Tibial artery (tissue), 4 donors: Measurements from ENCODE around the gene THADA.

Experiments used
- DNase-seq, 2 donors: peaks; one replicate each; pipeline ENCODE4 v3.0.0-alpha.2; 2019
- H3K27ac ChIP-seq, 2 donors: fragments of 200-600 bp; sonication (generic) in 1 of 2; 1 replicate in 1 of 2; 2 replicates in 1 of 2; pipeline ENCODE4 v1.5.1; 2018 to 2019; ENCODE audit warnings: mild to moderate bottlenecking in 1 of 2
- H3K27me3 ChIP-seq, 2 donors: fragments of 200-600 bp; sonication (generic) in 1 of 2; one replicate each; pipeline versions ENCODE4 v1.5.1 to v1.6.0; 2016 to 2019
- H3K36me3 ChIP-seq, 3 donors: fragments of 200-600 bp; sonication (generic) in 2 of 3; one replicate each; pipeline ENCODE4 v1.5.1; 2016 to 2019; ENCODE audit warnings: mild to moderate bottlenecking in 2 of 3
- H3K4me1 ChIP-seq, 4 donors: fragments of 200-600 bp; sonication (generic) in 2 of 4; 1 replicate in 3 of 4; 2 replicates in 1 of 4; pipeline ENCODE4 v1.5.1; 2016 to 2019
- H3K4me3 ChIP-seq, 2 donors: fragments of 200-600 bp; sonication (generic) in 1 of 2; 1 replicate in 1 of 2; 2 replicates in 1 of 2; pipeline ENCODE4 v1.5.1; 2018 to 2019; ENCODE audit warnings: mild to moderate bottlenecking in 2 of 2
- H3K9me3 ChIP-seq, 3 donors: fragments of 200-600 bp; sonication (generic) in 1 of 3; one replicate each; pipeline ENCODE4 v1.5.1; 2016 to 2019
- intact Hi-C: fragments of 100-400 bp; cut with DNase I; formaldehyde crosslinking; loops from one replicate; pipeline ENCODE4 v1.15.0; 2023; ENCODE audit warnings: low total_unique reads
- TF ChIP-seq, protein P1 (sequence below), 2 experiments: fragments of 200-600 bp in 1 of 2; fragments of 450-650 bp in 1 of 2; IDR thresholded peaks; one replicate each; pipeline ENCODE4 v1.5.1; 2017 to 2019; ENCODE audit warnings: antibody characterized with exemption in 2 of 2, mild to moderate bottlenecking in 1 of 2, moderate library complexity in 1 of 2

THADA gene

DNA sequence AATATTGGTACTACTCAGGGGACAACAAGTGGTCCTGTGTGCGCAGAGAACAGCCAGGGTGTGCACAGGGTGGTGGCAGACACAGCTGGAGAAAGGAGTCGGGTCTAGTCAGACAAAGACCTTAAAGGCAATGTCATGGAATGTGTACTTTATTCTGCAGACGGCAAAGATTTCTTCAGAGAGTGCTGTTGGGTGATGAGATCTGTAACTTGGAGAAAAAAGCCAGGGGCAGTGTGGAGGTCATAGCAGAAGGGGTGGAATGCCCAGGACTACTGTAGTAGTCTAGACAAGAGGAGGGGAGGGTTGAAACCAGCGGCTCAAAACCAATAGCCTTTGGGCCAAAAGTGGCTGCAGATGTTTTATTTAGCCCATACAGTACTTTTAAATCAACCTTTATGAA lies 248.1 kb downstream of the THADA start:
- Histone ChIP-seq H3K9me3 (no peaks in the 10 kb centered on the region), H3K4me1 (peaks cover 0 to 82% (median 64%) of the 10 kb centered on the region in 4 donors), H3K36me3 (no peaks in the 10 kb centered on the region), H3K27me3 (no peaks in the 10 kb centered on the region), H3K4me3 (no peak overlapping the region), H3K27ac (peak overlapping the region; percentile 76 to 83)
- DNase-seq = no peak
- intact Hi-C loops = loop anchor here (10.0 kb wide), 1 partner anchor 47 kb away; no protein-coding TSS in a partner anchor
- TF ChIP-seq, protein P1, sequence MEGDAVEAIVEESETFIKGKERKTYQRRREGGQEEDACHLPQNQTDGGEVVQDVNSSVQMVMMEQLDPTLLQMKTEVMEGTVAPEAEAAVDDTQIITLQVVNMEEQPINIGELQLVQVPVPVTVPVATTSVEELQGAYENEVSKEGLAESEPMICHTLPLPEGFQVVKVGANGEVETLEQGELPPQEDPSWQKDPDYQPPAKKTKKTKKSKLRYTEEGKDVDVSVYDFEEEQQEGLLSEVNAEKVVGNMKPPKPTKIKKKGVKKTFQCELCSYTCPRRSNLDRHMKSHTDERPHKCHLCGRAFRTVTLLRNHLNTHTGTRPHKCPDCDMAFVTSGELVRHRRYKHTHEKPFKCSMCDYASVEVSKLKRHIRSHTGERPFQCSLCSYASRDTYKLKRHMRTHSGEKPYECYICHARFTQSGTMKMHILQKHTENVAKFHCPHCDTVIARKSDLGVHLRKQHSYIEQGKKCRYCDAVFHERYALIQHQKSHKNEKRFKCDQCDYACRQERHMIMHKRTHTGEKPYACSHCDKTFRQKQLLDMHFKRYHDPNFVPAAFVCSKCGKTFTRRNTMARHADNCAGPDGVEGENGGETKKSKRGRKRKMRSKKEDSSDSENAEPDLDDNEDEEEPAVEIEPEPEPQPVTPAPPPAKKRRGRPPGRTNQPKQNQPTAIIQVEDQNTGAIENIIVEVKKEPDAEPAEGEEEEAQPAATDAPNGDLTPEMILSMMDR (IDR thresholded peaks at IDR 0.05) = no peak

GRCh38 chr2:43346602-43347567 lies 249.0 kb downstream of the THADA start:
- TF ChIP-seq, protein P1 (IDR thresholded peaks at IDR 0.05) = no peak
- Histone ChIP-seq H3K27me3 (no peaks in the 10 kb centered on the region), H3K4me1 (peaks cover 0 to 90% (median 67%) of the 10 kb centered on the region in 4 donors), H3K9me3 (no peaks in the 10 kb centered on the region), H3K27ac (peak overlapping the region; percentile 76 to 83), H3K36me3 (no peaks in the 10 kb centered on the region), H3K4me3 (no peak overlapping the region)
- DNase-seq = no peak
- intact Hi-C loops = loop anchor here (10.0 kb wide), 1 partner anchor 48 kb away; no protein-coding TSS in a partner anchor

- H3K9me3 ChIP-seq = no peaks in the 10 kb centered on the region
- peaks cover 3 to 97% (median 77%) of the 10 kb centered on the region in 4 donors for H3K4me1 ChIP-seq
- TF ChIP-seq, protein P1 (IDR thresholded peaks at IDR 0.05) = peak in 1 of 2 experiments; percentile 3
- intact Hi-C loops = loop anchor here (10.0 kb wide), 1 partner anchor 49 kb away; no protein-coding TSS in a partner anchor
- no peaks in the 10 kb centered on the region for H3K36me3 ChIP-seq
- no peak overlapping the region for H3K4me3 ChIP-seq
- H3K27ac ChIP-seq = peak overlapping the region; percentile 76 to 83
- no peaks in the 10 kb centered on the region for H3K27me3 ChIP-seq
- no peak for DNase-seq
Observed at GRCh38 chr2:43345872-43346271, 250.0 kb downstream of the THADA start.

DNA sequence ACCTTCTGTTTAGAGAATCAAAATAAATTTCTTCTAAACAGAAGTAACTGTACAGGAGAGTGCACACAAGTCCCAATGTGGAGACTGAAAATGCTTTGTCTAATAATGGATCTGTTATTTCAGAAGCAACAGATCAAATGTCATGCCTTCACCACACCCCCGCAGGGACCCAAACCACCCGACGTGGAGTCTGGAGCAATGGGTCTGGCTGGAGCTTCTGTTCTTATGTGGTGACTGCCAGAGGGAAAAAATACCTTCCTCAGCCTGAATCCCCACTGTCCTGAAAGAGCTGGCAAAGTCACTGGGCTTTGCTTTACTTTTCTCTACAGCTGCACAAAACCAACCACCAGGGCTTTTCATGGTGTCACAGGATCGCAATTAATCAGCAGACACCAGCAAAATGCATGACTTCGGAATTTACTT lies 250.4 kb downstream of the THADA start:
- Histone ChIP-seq H3K4me1 (peaks cover 3 to 97% (median 82%) of the 10 kb centered on the region in 4 donors), H3K4me3 (no peak overlapping the region), H3K9me3 (no peaks in the 10 kb centered on the region), H3K36me3 (no peaks in the 10 kb centered on the region), H3K27me3 (no peaks in the 10 kb centered on the region), H3K27ac (peak overlapping the region; percentile 76 to 83)
- TF ChIP-seq, protein P1 (IDR thresholded peaks at IDR 0.05) = peak; percentile 17 to 30
- intact Hi-C loops = loop anchor here (10.0 kb wide), 1 partner anchor 49 kb away; no protein-coding TSS in a partner anchor
- DNase-seq = peak; percentile 69 to 77

- no peak overlapping the region for H3K4me3 ChIP-seq
- peaks cover 3 to 97% (median 82%) of the 10 kb centered on the region in 4 donors for H3K4me1 ChIP-seq
- TF ChIP-seq, protein P1 (IDR thresholded peaks at IDR 0.05) = no peak
- H3K27me3 ChIP-seq = no peaks in the 10 kb centered on the region
- H3K36me3 ChIP-seq = no peaks in the 10 kb centered on the region
- peak overlapping the region; percentile 76 to 83 for H3K27ac ChIP-seq
- intact Hi-C loops = loop anchor here (10.0 kb wide), 1 partner anchor 50 kb away; no protein-coding TSS in a partner anchor
- no peaks in the 10 kb centered on the region for H3K9me3 ChIP-seq
- no peak for DNase-seq
Observed at GRCh38 chr2:43344868-43345373, 250.9 kb downstream of the THADA start.
